SK-N-SH treated with all-trans-retinoic acid at 6 μM for 48 hours (cell line): ENCODE results near the gene EID2.
A peak's percentile ranks its signal among the peaks of the same experiment; 100 is the strongest.

Source experiments
- ATAC-seq: fragments of 200-7000 bp; cut with Tn5 transposase; 3 replicates; pipeline ENCODE4 v1.9.1; 2020; ENCODE audit warnings: mild to moderate bottlenecking, moderate library complexity
- ARNTL ChIP-seq: fragments of 450-650 bp; formaldehyde crosslinking; IDR thresholded peaks from 2 replicates; pipeline ENCODE4 v1.5.0; 2020; ENCODE audit warnings: low read depth, mild to moderate bottlenecking, moderate library complexity, borderline replicate concordance
- BACH2 ChIP-seq: fragments of 250-450 bp; sonication (Bioruptor Pico); IDR thresholded peaks from 2 replicates; pipeline ENCODE4 v1.9.0; 2021; ENCODE audit warnings: mild to moderate bottlenecking, borderline replicate concordance
- CSDC2 ChIP-seq: fragments of 250-450 bp; sonication (Bioruptor Pico); IDR thresholded peaks from 2 replicates; pipeline ENCODE4 v1.5.0; 2020; ENCODE audit warnings: mild to moderate bottlenecking, moderate library complexity
- CSRNP3 ChIP-seq: fragments of 250-450 bp; sonication (Bioruptor Pico); IDR thresholded peaks from 2 replicates; pipeline ENCODE4 v1.5.1; 2021; ENCODE audit warnings: mild to moderate bottlenecking, moderate library complexity
- ESRRG ChIP-seq: fragments of 250-450 bp; sonication (Bioruptor Pico); IDR thresholded peaks from 2 replicates; pipeline ENCODE4 v1.6.1; 2021; ENCODE audit warnings: mild to moderate bottlenecking
- GLIS3 ChIP-seq: fragments of 250-450 bp; sonication (Bioruptor Pico); IDR thresholded peaks from 2 replicates; pipeline ENCODE4 v1.5.0; 2020; ENCODE audit warnings: mild to moderate bottlenecking, moderate library complexity
- ISL1 ChIP-seq: fragments of 250-450 bp; sonication (Bioruptor Pico); IDR thresholded peaks from 2 replicates; pipeline ENCODE4 v2.1.2; 2022; ENCODE audit warnings: mild to moderate bottlenecking, moderate library complexity
- OSR1 ChIP-seq: fragments of 250-450 bp; sonication (Bioruptor Pico); IDR thresholded peaks from 2 replicates; pipeline ENCODE4 v1.8.0; 2022; ENCODE audit warnings: moderate library complexity, mild to moderate bottlenecking, inconsistent platforms
- POU6F1 ChIP-seq: fragments of 250-450 bp; sonication (Bioruptor Pico); IDR thresholded peaks from 2 replicates; pipeline ENCODE4 v1.8.0; 2021; ENCODE audit warnings: low read depth, mild to moderate bottlenecking, moderate library complexity, borderline replicate concordance
- RARB ChIP-seq: fragments of 250-450 bp; sonication (Bioruptor Pico); IDR thresholded peaks from 2 replicates; pipeline ENCODE4 v1.8.0; 2021; ENCODE audit warnings: mild to moderate bottlenecking, moderate library complexity
- SNAI2 ChIP-seq: fragments of 250-450 bp; sonication (Bioruptor Pico); IDR thresholded peaks from 2 replicates; pipeline ENCODE4 v1.5.0; 2020; ENCODE audit warnings: mild to moderate bottlenecking, moderate library complexity
- TCF4 ChIP-seq: fragments of 250-450 bp; sonication (Bioruptor Pico); IDR thresholded peaks from 2 replicates; pipeline ENCODE4 v1.8.0; 2021; ENCODE audit warnings: mild to moderate bottlenecking, moderate library complexity, borderline replicate concordance
- TOX ChIP-seq: fragments of 250-450 bp; sonication (Bioruptor Pico); IDR thresholded peaks from 2 replicates; pipeline ENCODE4 v1.8.0; 2021; ENCODE audit warnings: mild to moderate bottlenecking, moderate library complexity, borderline replicate concordance
- ZC3H10 ChIP-seq: fragments of 250-450 bp; sonication (Bioruptor Pico); IDR thresholded peaks from 2 replicates; pipeline ENCODE4 v1.5.1; 2021; ENCODE audit warnings: mild to moderate bottlenecking, moderate library complexity
- ZFP3 ChIP-seq: fragments of 250-450 bp; sonication (Bioruptor Pico); IDR thresholded peaks from 2 replicates; pipeline ENCODE4 v1.5.0; 2020; ENCODE audit warnings: mild to moderate bottlenecking, moderate library complexity
- ZFP30 ChIP-seq: fragments of 450-650 bp; formaldehyde crosslinking; IDR thresholded peaks from 2 replicates; pipeline ENCODE4 v1.5.0; 2022; ENCODE audit warnings: mild to moderate bottlenecking, moderate library complexity
- ZNF565 ChIP-seq: fragments of 450-650 bp; formaldehyde crosslinking; conservative IDR thresholded peaks from 2 replicates; pipeline ENCODE4 v1.5.0; 2020; ENCODE audit warnings: low read depth, mild to moderate bottlenecking, moderate library complexity
- ZNF70 ChIP-seq: fragments of 450-650 bp; formaldehyde crosslinking; IDR thresholded peaks from 2 replicates; pipeline ENCODE4 v1.5.0; 2020; ENCODE audit warnings: mild to moderate bottlenecking, moderate library complexity
- ZNF8 ChIP-seq: fragments of 450-650 bp; formaldehyde crosslinking; IDR thresholded peaks from 2 replicates; pipeline ENCODE4 v1.5.0; 2020; ENCODE audit warnings: mild to moderate bottlenecking, moderate library complexity
- TF ChIP-seq, protein P1 (sequence below): fragments of 250-450 bp; sonication (Bioruptor Pico); IDR thresholded peaks from 2 replicates; pipeline ENCODE4 v1.5.0; 2020; ENCODE audit warnings: mild to moderate bottlenecking, moderate library complexity

Gene EID2

GRCh38 chr19:39502640-39503417, 37.1 kb downstream of the EID2 start:
- TF ChIP-seq ARNTL (CRISPR knock-in tag) (no peak), ZFP3 (no peak), OSR1 (CRISPR knock-in tag) (no peak), GLIS3 (no peak), ZNF8 (no peak), CSDC2 (no peak), ZNF70 (CRISPR knock-in tag) (no peak), ZNF565 (no peak), SNAI2 (CRISPR knock-in tag) (no peak), ZC3H10 (CRISPR knock-in tag) (no peak), TCF4 (no peak)
- TF ChIP-seq, protein P1, sequence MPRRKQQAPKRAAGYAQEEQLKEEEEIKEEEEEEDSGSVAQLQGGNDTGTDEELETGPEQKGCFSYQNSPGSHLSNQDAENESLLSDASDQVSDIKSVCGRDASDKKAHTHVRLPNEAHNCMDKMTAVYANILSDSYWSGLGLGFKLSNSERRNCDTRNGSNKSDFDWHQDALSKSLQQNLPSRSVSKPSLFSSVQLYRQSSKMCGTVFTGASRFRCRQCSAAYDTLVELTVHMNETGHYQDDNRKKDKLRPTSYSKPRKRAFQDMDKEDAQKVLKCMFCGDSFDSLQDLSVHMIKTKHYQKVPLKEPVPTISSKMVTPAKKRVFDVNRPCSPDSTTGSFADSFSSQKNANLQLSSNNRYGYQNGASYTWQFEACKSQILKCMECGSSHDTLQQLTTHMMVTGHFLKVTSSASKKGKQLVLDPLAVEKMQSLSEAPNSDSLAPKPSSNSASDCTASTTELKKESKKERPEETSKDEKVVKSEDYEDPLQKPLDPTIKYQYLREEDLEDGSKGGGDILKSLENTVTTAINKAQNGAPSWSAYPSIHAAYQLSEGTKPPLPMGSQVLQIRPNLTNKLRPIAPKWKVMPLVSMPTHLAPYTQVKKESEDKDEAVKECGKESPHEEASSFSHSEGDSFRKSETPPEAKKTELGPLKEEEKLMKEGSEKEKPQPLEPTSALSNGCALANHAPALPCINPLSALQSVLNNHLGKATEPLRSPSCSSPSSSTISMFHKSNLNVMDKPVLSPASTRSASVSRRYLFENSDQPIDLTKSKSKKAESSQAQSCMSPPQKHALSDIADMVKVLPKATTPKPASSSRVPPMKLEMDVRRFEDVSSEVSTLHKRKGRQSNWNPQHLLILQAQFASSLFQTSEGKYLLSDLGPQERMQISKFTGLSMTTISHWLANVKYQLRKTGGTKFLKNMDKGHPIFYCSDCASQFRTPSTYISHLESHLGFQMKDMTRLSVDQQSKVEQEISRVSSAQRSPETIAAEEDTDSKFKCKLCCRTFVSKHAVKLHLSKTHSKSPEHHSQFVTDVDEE (CRISPR knock-in tag) = no peak
- ATAC-seq = peak; percentile 13; the same call in 2 of the 3 replicates

- no peak for ATAC-seq
- TF ChIP-seq POU6F1 (CRISPR knock-in tag) = no peak
- TF ChIP-seq ESRRG (CRISPR knock-in tag) = no peak
- TF ChIP-seq ZFP3 = no peak
- TF ChIP-seq BACH2 (CRISPR knock-in tag) = no peak
- no peak for TF ChIP-seq OSR1 (CRISPR knock-in tag)
- no peak for TF ChIP-seq ZC3H10 (CRISPR knock-in tag)
- no peak for TF ChIP-seq RARB (CRISPR knock-in tag)
These were observed 38.6 kb downstream of the EID2 start for GRCh38 chr19:39501340-39501739.

- no peak for ATAC-seq
- TF ChIP-seq ZC3H10 (CRISPR knock-in tag) (no peak), TCF4 (no peak), ZNF565 (no peak), TOX (CRISPR knock-in tag) (no peak), CSDC2 (no peak), CSRNP3 (CRISPR knock-in tag) (no peak), ISL1 (CRISPR knock-in tag) (no peak), ZNF70 (CRISPR knock-in tag) (no peak), POU6F1 (CRISPR knock-in tag) (no peak), ARNTL (CRISPR knock-in tag) (no peak), ZFP30 (no peak), ZFP3 (no peak)
- TF ChIP-seq, protein P1 (CRISPR knock-in tag) = no peak
These were observed 39.4 kb downstream of the EID2 start for GRCh38 chr19:39500543-39500942.
